Kidney (tissue), 14 donors: ENCODE measurements around the gene AKAP13. TPM values are rescaled to one million over a fixed set of nuclear protein-coding genes. Genes with fewer than 3 reads are reported as not detected.

Experiments
- DNase-seq, 5 donors: peaks; one replicate each; pipeline ENCODE4 v3.0.0-alpha.2; 2013 to 2020
- FAIRE-seq: peaks from 2 replicates; lab custom pipeline; 2012; peaks lifted over from hg19 to GRCh38; lab: Jason Lieb, UNC
- H3K27ac ChIP-seq, 2 donors: one replicate each; pipeline ENCODE4 v1.7.0; 2013; ENCODE audit warnings: low read depth in 2 of 2, low read length in 2 of 2, inconsistent platforms in 1 of 2
- H3K27me3 ChIP-seq: one replicate; pipeline ENCODE4 v1.7.1; 2013; ENCODE audit warnings: low read length, inconsistent platforms; ENCODE audit not compliant: control insufficient read depth, insufficient read depth
- H3K36me3 ChIP-seq, 3 donors: one replicate each; pipeline versions ENCODE4 v1.7.0 to v1.7.1; 2013; ENCODE audit warnings: low read length in 3 of 3, control low read depth in 1 of 3, inconsistent platforms in 1 of 3; ENCODE audit not compliant: insufficient read depth in 3 of 3, control insufficient read depth in 2 of 3
- H3K4me1 ChIP-seq, 3 donors: one replicate each; pipeline versions ENCODE4 v1.7.0 to v1.7.1; 2013; ENCODE audit warnings: low read length in 3 of 3, inconsistent platforms in 1 of 3, low read depth in 1 of 3; ENCODE audit not compliant: control insufficient read depth in 2 of 3, insufficient read depth in 2 of 3
- H3K4me3 ChIP-seq, 3 donors: one replicate each; pipeline versions ENCODE4 v1.7.0 to v1.8.1; 2013; ENCODE audit warnings: low read length in 3 of 3, control low read depth in 1 of 3, inconsistent platforms in 1 of 3
- H3K9ac ChIP-seq, 3 donors: one replicate each; pipeline versions ENCODE4 v1.7.0 to v1.7.1; 2013; ENCODE audit warnings: low read length in 3 of 3, control low read depth in 1 of 3, inconsistent platforms in 1 of 3
- H3K9me3 ChIP-seq, 3 donors: one replicate each; pipeline versions ENCODE4 v1.7.0 to v1.7.1; 2013; ENCODE audit warnings: low read length in 3 of 3, control low read depth in 1 of 3, inconsistent platforms in 1 of 3; ENCODE audit not compliant: control insufficient read depth in 2 of 3, insufficient read depth in 1 of 3
- intact Hi-C: fragments of 100-400 bp; cut with DNase I; formaldehyde crosslinking; loops from one replicate; pipeline ENCODE4 v1.11.1; 2022
- polyA plus RNA-seq: library from polyadenylated mRNA; stranded (reverse); fragments of 350-450 nt; fragmentation: Illumina TruSeq; extraction: RNeasy Lipid Tissue Mini Kit (QIAGEN cat#74804); gene quantifications from one replicate; pipeline ENCODE4 v1.2.3, GENCODE V29; 2014; ENCODE audit warnings: low read depth, low replicate concordance; ENCODE audit not compliant: insufficient read depth
- total RNA-seq: library from RNA; stranded (reverse); fragmentation: NEBNext Ultra II Directional; extraction: Animal tissue kit (Norgen Biotek cat#: 25700); gene quantifications from one replicate; pipeline ENCODE4 v1.2.1, GENCODE V29; 2021
- TF ChIP-seq, protein P1 (sequence below): IDR thresholded peaks from 3 replicates; pipeline ENCODE4 v1.5.1; 2012; ENCODE audit warnings: mild to moderate bottlenecking, moderate library complexity, borderline replicate concordance; ENCODE audit not compliant: insufficient read depth; ENCODE audit errors: extremely low read depth
- donor health status: control.
- donor health status: control.
- donor health status: control.
- donor health status: control.
- donor health status: control.
- donor health status: DM: yes; HTN: yes; CAD: no.
- donor health status: Normal renal cell carcinoma (clear cell type).

Gene AKAP13
- total and polyA plus RNA-seq, 2 donors from 2014 or later = 18.8 to 174 TPM

DNA sequence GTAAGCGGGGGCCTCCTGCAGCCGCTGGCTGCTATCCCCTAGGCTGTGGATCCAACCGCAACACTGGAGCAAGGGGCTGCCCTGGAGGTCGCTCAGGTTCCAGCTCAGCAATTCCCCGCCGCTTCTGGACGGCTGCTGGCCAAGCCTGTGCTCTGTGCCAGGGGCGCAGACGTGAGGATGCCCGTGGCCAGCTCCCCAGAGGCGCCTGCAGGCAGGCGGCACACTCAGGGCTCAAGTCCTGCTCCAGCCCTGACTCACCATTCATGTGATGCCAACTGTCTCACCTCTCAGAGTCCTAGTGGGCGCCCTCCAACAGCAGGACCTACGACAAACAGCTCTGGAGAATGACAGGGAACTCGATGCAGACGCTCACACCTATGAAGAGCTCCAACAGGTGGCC, 382.8 kb downstream of the AKAP13 start:
- intact Hi-C loops = no loop called here
- H3K4me1 ChIP-seq = peaks cover 0 to 32% (median 28%) of the 10 kb centered on the region in 3 donors
- H3K9me3 ChIP-seq = no peaks in the 10 kb centered on the region
- no peak overlapping the region for H3K27ac ChIP-seq
- TF ChIP-seq, protein P1, sequence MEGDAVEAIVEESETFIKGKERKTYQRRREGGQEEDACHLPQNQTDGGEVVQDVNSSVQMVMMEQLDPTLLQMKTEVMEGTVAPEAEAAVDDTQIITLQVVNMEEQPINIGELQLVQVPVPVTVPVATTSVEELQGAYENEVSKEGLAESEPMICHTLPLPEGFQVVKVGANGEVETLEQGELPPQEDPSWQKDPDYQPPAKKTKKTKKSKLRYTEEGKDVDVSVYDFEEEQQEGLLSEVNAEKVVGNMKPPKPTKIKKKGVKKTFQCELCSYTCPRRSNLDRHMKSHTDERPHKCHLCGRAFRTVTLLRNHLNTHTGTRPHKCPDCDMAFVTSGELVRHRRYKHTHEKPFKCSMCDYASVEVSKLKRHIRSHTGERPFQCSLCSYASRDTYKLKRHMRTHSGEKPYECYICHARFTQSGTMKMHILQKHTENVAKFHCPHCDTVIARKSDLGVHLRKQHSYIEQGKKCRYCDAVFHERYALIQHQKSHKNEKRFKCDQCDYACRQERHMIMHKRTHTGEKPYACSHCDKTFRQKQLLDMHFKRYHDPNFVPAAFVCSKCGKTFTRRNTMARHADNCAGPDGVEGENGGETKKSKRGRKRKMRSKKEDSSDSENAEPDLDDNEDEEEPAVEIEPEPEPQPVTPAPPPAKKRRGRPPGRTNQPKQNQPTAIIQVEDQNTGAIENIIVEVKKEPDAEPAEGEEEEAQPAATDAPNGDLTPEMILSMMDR = no peak
- no peak overlapping the region for H3K9ac ChIP-seq
- H3K27me3 ChIP-seq = no peaks in the 10 kb centered on the region
- H3K4me3 ChIP-seq = no peak overlapping the region
- DNase-seq = peak in 1 of 5 donors; percentile 47
- H3K36me3 ChIP-seq = no peaks in the 10 kb centered on the region
- no peak for FAIRE-seq

DNA sequence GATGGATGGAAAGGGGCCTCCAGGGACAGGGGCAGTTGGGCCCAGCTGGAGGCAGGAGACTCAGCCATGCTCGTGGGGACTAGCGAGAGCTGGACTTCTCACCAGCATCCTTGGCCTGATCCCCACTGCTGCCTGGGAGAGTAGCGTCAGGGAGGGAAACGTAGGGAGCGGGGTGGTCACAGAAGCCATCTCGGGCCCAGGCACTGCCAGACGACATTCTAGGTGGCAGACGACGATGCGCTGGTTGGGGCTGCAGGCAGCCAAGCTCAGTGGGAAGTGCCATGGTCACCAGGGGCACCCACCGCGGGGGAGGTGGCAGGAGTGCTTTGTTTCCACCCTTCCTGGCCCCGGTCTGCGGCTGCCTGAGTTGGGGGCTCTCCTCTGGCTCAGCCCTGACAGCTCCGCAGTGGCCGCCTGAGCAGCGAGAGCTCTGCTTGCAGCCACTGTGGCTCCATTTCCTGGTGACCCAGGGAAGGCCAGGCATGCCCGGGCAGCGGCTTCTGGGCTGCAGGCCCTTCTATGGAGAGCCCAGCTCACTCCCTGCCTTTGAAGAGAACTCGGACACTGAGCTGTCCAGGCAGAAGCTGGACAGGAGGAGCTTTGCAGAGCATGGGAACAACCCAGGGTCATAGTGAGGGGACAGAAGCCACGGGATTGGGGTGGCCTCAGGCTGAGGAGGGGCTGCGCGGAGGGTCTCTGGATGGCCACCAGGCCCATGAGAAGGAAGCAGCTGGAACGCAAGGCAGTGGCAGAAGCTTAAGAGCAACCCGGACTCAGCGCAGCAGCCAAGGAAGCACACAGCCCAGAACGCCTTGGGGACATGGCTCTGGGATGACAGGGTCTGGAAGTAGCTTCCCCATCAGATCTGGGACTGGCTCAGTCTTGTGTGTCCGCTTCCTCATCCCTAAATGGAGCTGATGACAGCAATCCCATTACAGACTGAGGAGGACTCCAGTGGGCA, 383.6 kb downstream of the AKAP13 start:
- DNase-seq (no peak), FAIRE-seq (no peak)
- H3K9ac ChIP-seq = no peak overlapping the region
- TF ChIP-seq, protein P1 = no peak
- H3K36me3 ChIP-seq = no peaks in the 10 kb centered on the region
- intact Hi-C loops = no loop called here
- peak overlapping the region; percentile 16 to 33 for H3K27ac ChIP-seq
- H3K27me3 ChIP-seq = no peaks in the 10 kb centered on the region
- H3K4me1 ChIP-seq = peaks cover 0 to 32% (median 28%) of the 10 kb centered on the region in 3 donors
- no peak overlapping the region for H3K4me3 ChIP-seq
- H3K9me3 ChIP-seq = no peaks in the 10 kb centered on the region

DNA sequence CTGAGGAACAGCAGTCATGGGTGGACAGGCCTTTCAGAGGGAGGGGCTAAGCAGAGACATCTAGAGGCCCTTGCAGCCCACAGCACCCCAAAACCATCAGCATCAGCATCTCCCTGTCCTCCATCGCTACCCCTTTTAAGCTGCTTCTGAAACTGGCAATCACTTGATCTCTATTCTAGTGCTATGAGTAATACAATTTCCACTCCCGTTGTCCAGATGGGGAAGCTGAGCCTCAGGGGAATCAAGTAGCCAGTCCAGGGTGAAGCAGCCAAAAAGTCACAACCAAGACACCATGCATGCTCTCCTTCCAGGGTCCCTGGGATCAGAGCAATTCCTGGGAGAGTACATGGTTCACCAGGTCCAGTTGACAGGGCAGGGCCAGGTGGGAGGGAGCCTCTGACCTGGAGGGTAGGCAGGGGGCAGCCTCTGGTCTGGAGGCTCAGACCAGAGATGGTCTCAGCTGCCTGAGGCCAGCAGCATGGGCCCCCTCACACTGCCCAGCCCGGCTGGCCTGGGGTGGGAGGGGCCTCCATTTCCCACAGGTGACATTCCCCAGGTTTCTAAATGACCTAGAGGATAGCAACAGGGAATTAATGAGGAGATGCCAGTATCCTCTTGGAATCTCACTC, 384.4 kb downstream of the AKAP13 start:
- Histone ChIP-seq H3K27me3 (no peaks in the 10 kb centered on the region), H3K4me3 (no peak overlapping the region), H3K4me1 (peaks cover 0 to 34% (median 28%) of the 10 kb centered on the region in 3 donors), H3K9ac (no peak overlapping the region), H3K9me3 (no peaks in the 10 kb centered on the region), H3K27ac (peak overlapping the region; percentile 1 to 33), H3K36me3 (no peaks in the 10 kb centered on the region)
- DNase-seq (no peak), FAIRE-seq (no peak)
- intact Hi-C loops = no loop called here
- TF ChIP-seq, protein P1 = no peak
